ENCODE results near the gene TMBIM6.
"Not testable (repeated sequence)": the region's sequence is repeated elsewhere in the genome, so short reads cannot be mapped to it uniquely, and the experiment has no call there.

The TMBIM6 gene, protein sequence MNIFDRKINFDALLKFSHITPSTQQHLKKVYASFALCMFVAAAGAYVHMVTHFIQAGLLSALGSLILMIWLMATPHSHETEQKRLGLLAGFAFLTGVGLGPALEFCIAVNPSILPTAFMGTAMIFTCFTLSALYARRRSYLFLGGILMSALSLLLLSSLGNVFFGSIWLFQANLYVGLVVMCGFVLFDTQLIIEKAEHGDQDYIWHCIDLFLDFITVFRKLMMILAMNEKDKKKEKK

DNA sequence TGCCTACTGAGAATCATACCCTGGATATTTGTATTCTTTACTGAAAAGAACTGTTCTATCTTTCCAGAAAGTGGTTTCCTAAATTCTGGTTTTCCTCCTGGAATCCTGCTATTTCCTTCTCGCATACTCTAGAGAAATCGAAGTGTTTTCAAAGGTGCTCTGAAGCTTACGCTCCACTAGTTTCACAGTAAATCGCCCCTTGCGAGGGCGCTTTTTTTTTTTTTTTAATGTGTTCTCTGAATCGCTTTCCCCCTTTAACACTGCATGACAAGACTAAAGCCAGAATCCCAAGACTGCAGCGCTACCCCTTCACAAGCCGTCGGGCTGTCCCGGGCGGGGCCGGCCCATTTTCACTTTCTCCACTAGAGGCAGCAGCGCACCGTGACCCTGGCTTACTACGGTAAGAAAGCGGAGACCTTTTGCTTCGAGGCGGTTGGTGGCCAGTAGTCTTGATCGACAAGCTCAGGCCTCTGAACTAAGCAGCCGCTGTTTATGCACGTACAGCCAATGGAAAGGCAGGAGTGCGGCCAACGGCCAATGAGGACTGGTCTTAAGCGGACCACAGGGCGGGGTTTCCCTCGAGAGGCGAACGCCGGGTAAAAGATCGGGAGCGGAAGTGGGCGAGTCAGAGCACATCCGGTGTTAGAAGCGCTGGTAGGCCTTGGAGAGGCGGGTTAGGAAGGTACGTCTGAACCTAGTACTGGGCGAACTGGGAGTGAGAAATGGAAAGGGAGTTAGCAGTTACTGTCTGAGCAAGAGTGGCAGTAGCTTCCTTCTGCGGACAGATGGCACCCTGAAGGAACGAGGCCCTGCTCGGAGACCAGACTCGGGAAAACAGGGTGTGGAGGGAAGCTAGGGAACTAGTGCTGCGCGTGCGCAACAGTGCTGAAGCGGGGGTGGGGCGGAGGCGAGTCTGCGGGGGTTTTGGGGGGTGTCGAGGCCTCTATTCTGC is at the start of gene TMBIM6:
TSS of gene TMBIM6 (plus strand) at position 628 of the 952 bp plus-strand sequence. CDS start 10,937 bp downstream, outside the sequence.
- DNase-seq: peak; percentile 99

GRCh38 chr12:49692851-49693250 is 48.5 kb upstream of the TMBIM6 start:
- DNase-seq: no peak

GRCh38 chr12:49693931-49694444 is 47.4 kb upstream of the TMBIM6 start:
- DNase-seq: no peak

GRCh38 chr12:49696723-49697122 is 44.6 kb upstream of the TMBIM6 start:
- no peak for DNase-seq

- no peak for DNase-seq
These were observed 43.5 kb upstream of the TMBIM6 start for GRCh38 chr12:49697808-49698207.

GRCh38 chr12:49698619-49699545 is 42.5 kb upstream of the TMBIM6 start:
- no peak for DNase-seq

GRCh38 chr12:49702009-49702408 is 39.3 kb upstream of the TMBIM6 start:
- no peak for DNase-seq

- DNase-seq: no peak
These were observed 38.6 kb upstream of the TMBIM6 start for GRCh38 chr12:49702676-49703215.

- DNase-seq: no peak
These were observed 37.7 kb upstream of the TMBIM6 start for GRCh38 chr12:49703647-49704137.

DNA sequence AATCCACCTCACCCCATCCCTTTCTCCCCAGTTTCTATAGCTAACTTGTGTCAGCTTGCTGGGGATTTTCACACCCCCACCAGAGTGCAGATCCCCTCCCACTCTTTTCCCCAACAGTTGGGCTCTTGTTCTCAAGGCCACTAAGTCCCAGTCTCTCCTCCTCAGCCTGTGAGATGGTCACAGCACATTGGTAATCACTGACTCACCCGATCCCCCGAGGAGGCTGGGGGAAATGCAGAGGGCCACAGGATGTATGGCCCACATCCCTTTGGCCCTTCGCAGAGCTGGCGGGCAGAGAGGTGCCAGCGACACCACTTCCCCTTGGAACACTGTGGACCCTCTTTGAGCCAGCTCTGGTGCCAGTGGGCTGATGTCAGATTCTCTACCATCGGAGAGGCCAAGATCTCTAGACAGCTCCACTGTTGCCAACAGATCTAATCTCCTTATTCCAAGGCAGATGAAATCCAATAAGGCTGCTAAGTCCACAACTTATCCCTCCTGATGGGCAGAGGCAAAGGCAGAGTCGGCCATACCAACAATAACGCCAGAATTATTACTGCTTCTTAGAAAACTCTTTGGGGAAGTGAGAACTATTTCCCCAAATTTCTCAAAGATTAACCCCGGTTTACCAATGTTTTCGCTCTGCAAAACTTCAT is 35.8 kb upstream of the TMBIM6 start:
- no peak for DNase-seq

DNA sequence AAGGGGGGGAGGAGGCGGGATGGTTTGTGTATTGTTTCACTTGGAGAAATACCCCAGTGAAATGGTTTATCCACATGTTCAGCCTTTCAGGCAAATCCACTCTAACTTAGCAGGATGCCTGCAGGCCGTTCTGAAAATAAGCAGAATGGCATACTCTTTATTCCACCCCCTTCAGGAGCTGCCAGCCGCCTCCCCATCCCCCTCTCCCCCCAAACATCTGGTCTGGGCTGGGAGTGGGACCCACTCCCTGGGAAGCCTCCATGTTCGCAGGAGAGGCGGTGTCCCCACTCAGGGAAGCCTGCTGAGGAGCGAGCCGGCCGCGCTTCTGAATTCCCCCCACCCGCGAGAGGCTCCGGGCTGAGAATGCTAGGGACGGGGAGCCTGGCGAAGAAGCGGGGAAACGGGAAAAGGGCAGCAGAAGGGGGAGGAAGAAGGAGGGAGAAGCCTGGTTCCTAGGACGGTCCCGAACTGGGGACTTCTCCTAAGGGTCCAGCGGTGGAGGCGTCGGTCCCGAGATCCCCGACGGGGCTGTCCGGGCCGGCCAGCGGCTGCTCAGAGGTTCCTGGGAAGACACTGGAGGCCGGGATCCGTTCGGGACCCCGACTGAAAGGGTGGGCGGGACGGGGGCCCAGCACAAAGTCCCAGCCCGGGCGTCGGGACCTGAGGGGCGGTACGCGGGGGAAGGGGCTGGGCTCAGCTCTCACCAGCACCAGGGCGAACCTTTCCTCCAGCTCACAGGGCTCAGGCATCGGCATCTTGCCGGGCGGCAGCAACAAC is 34.8 kb upstream of the TMBIM6 start:
- peak; percentile 20 for DNase-seq

DNA sequence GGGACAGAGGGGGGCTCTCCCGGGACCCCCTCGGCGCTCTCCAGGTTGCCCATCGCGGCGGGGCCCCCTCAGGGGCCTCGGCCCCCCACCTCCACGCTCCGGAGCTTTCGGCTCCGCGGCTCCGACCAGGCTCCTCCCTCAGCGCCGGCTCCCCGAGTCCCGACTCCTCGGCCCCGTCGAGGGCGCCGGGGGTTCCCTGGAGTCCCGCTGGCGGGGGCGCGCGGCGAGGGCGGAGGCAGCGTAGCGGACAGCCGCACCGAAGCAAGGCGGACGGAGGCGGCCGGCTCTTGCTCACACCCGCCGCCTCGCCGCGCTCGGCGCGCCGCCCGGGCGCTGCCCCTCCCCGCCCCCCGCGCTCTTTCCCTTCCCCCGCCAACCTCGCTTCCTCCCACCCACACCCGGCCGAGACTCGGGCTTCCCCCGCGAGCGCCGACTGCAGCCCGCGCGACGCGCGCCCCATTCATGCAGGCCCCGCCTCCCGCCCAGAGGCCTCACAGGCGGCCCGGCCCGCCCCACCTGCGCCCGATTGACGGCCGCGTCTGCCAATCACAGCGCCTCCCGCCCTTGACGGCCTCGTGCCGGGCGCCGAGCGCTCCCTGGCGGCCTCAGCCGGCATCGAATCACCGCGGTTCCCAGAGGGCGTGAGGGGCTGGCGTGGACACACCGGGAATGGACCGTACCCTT is 34.1 kb upstream of the TMBIM6 start, which contains the start of gene FMNL3:
TSS of gene FMNL3 (minus strand) at position 278 of the 684 bp plus-strand sequence. CDS start at position 53, 225 bp downstream.
- peak; percentile 92 for DNase-seq

GRCh38 chr12:49707812-49708147 is 33.6 kb upstream of the TMBIM6 start:
- no peak for DNase-seq

GRCh38 chr12:49708851-49709250 is 32.5 kb upstream of the TMBIM6 start:
- no peak for DNase-seq

- DNase-seq: not testable (repeated sequence)
These were observed 27.4 kb upstream of the TMBIM6 start for GRCh38 chr12:49713952-49714351.

DNA sequence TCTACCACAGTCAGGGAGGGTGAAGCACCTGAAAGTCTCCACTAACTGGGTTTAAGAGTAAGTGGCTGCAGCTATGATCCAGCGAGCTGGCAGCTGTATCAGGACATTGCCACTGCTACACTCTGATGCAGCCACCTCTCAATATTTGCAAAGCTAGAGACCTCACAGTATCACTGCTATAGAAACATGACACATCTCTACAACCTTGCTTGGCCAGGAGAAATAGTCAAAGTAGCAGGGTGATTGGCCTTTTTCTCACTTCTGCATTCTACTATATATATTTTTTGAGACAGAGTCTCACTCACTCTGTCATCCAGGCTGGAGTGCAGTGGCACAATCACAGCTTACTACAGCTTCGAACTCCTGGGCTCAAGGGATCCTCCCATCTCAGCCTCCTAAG is 24.8 kb upstream of the TMBIM6 start:
- no peak for DNase-seq

DNA sequence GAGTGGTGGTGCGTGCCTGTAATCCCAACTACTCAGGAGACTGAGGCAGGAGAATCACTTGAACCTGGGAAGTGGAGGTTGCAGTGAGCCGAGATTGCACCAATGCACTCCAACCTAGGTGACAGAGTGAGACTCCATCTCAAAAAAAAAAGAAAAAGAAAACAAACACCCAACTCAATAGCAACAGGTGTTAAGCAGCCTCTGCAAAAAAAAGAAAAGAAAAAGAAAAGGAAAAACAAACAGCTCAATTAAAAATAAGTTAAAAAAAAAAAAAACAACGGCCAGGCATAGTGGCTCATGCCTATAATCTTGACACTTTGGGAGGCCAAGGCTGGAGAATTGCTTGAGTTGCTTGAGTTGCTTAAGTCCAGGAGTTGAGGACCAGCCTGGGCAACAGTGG is 23.6 kb upstream of the TMBIM6 start:
- not testable (repeated sequence) for DNase-seq

DNA sequence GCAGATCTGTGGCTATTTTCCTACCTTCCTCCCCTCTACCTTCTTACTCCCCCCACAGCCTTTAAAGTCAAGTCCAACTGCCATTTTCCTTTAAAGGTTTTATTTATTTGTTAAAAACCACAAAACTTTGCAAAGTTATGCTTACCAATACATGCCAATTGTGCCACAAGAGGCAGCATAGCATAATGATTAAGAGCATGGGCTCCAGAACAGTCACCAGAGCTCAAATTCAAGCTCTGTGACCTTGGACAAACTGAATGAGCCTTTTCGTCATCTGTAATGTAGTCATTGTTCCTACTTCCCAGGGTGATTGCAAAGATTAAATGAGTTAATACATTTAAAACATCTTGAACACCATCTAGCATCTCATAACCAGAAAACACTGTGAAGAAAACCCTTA is 21.1 kb upstream of the TMBIM6 start:
- DNase-seq: no peak

DNA sequence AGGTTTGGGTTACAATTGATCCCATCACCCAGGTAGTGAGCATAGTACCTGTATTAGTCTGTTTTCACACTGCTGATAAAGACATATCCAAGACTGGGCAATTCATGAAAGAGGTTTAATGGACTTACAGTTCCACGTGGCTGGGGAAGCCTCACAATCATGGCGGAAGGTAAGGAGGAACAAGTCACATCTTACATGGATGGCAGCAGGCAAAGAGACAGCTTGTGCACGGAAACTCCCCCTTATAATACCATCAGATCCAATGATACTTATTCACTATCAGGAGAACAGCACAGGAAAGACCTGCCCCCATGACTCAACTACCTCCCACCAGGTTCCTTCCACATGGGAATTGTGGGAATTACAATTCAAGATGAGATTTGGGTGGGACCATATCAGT is 20.0 kb upstream of the TMBIM6 start:
- not testable (repeated sequence) for DNase-seq

GRCh38 chr12:49728446-49728845 is 12.9 kb upstream of the TMBIM6 start:
- no peak for DNase-seq
